ENCODE results near the gene RBFOX1.

RBFOX1 gene

GRCh38 chr16:7689234-7689633, 356.6 kb downstream of the RBFOX1 start:
- no peak overlapping the region for H3K4me3 ChIP-seq (ENCODE audit: low read depth, low read length)
- no peak for DNase-seq
- no peak for TF ChIP-seq CTCF (IDR thresholded peaks at IDR 0.05; ENCODE audit: low read depth, low read length, missing control alignments)

GRCh38 chr16:7691533-7691932, 358.9 kb downstream of the RBFOX1 start:
- no peak overlapping the region for H3K27ac ChIP-seq
- no peak for DNase-seq
- in situ Hi-C loops (cut with HindIII; ENCODE audit: low pct_ligation_motif_present, low sequenced_read_pairs) = no loop called here
- no peaks in the 10 kb centered on the region for H3K27me3 ChIP-seq (replicated peaks)
- no peak overlapping the region for H3K4me3 ChIP-seq (ENCODE audit: low read depth, low read length)
- TF ChIP-seq CTCF (IDR thresholded peaks at IDR 0.05; ENCODE audit: low read depth, low read length, missing control alignments) = no peak
- H3K36me3 ChIP-seq (replicated peaks) = no peaks in the 10 kb centered on the region

More at GRCh38 chr16:7689234-7689633, 356.6 kb downstream of the RBFOX1 start:
- Histone ChIP-seq H3K36me3 (replicated peaks) (no peaks in the 10 kb centered on the region), H3K27me3 (replicated peaks) (no peaks in the 10 kb centered on the region), H3K27ac (no peak overlapping the region)
- in situ Hi-C loops (cut with HindIII; ENCODE audit: low pct_ligation_motif_present, low sequenced_read_pairs) = no loop called here

- in situ Hi-C loops (cut with HindIII; ENCODE audit: low pct_ligation_motif_present, low sequenced_read_pairs) = no loop called here
- no peak for DNase-seq
- Histone ChIP-seq H3K27ac (no peak overlapping the region), H3K4me3 (ENCODE audit: low read depth, low read length) (no peak overlapping the region), H3K27me3 (replicated peaks) (no peaks in the 10 kb centered on the region), H3K36me3 (replicated peaks) (no peaks in the 10 kb centered on the region)
- TF ChIP-seq CTCF (IDR thresholded peaks at IDR 0.05; ENCODE audit: low read depth, low read length, missing control alignments) = no peak
These were observed 371.0 kb downstream of the RBFOX1 start for GRCh38 chr16:7703672-7704071.

GRCh38 chr16:7705885-7706284, 373.2 kb downstream of the RBFOX1 start:
- H3K4me3 ChIP-seq (ENCODE audit: low read depth, low read length) = no peak overlapping the region
- no peaks in the 10 kb centered on the region for H3K36me3 ChIP-seq (replicated peaks)

GRCh38 chr16:7709186-7709585, 376.5 kb downstream of the RBFOX1 start:
- H3K4me3 ChIP-seq (ENCODE audit: low read depth, low read length) = no peak overlapping the region
- no peaks in the 10 kb centered on the region for H3K36me3 ChIP-seq (replicated peaks)
- no peak for TF ChIP-seq CTCF (IDR thresholded peaks at IDR 0.05; ENCODE audit: low read depth, low read length, missing control alignments)
- H3K27me3 ChIP-seq (replicated peaks) = no peaks in the 10 kb centered on the region
- in situ Hi-C loops (cut with HindIII; ENCODE audit: low pct_ligation_motif_present, low sequenced_read_pairs) = no loop called here
- no peak for DNase-seq
- H3K27ac ChIP-seq = no peak overlapping the region

More at GRCh38 chr16:7705885-7706284, 373.2 kb downstream of the RBFOX1 start:
- no peak for TF ChIP-seq CTCF (IDR thresholded peaks at IDR 0.05; ENCODE audit: low read depth, low read length, missing control alignments)
- in situ Hi-C loops (cut with HindIII; ENCODE audit: low pct_ligation_motif_present, low sequenced_read_pairs) = no loop called here
- no peak for DNase-seq
- no peak overlapping the region for H3K27ac ChIP-seq
- H3K27me3 ChIP-seq (replicated peaks) = no peaks in the 10 kb centered on the region

GRCh38 chr16:7713244-7713643, 380.6 kb downstream of the RBFOX1 start:
- Histone ChIP-seq H3K27ac (no peak overlapping the region), H3K36me3 (replicated peaks) (no peaks in the 10 kb centered on the region), H3K4me3 (ENCODE audit: low read depth, low read length) (no peak overlapping the region), H3K27me3 (replicated peaks) (no peaks in the 10 kb centered on the region)
- DNase-seq = no peak
- in situ Hi-C loops (cut with HindIII; ENCODE audit: low pct_ligation_motif_present, low sequenced_read_pairs) = no loop called here
- no peak for TF ChIP-seq CTCF (IDR thresholded peaks at IDR 0.05; ENCODE audit: low read depth, low read length, missing control alignments)

All from brain microvascular endothelial cell (primary cell).